Naive B cell (primary cell): ENCODE data around the gene SFTPA1. TPM values are rescaled to one million over a fixed set of nuclear protein-coding genes. Genes with fewer than 3 reads are reported as not detected.
"Not testable (repeated sequence)": the region's sequence is repeated elsewhere in the genome, so short reads cannot be mapped to it uniquely, and the experiment has no call there.

ENCODE experiments used
- ATAC-seq, 2 donors: fragments of 150-1000 bp; cut with Tn5 transposase; 2 replicates each; pipeline ENCODE4 v1.10.0; 2021; ENCODE audit warnings: low read depth in 2 of 2, mild to moderate bottlenecking in 2 of 2, moderate library complexity in 2 of 2
- DNase-seq: peaks from one replicate; pipeline ENCODE4 v3.0.0; 2022
- H3K27ac Mint-ChIP-seq, 6 donors: one replicate each; pipeline ENCODE4 v1.8.0; 2020 to 2022; ENCODE audit warnings: mild to moderate bottlenecking in 6 of 6, mixed read lengths in 6 of 6, moderate library complexity in 5 of 6, inconsistent platforms in 2 of 6
- H3K27me3 Mint-ChIP-seq, 3 donors: one replicate each; pipeline ENCODE4 v1.8.0; 2021 to 2022; ENCODE audit warnings: mixed read lengths in 3 of 3, mild to moderate bottlenecking in 1 of 3
- H3K36me3 Mint-ChIP-seq, 2 donors: one replicate each; pipeline ENCODE4 v1.8.0; 2020 to 2022; ENCODE audit warnings: mixed read lengths in 2 of 2, inconsistent platforms in 1 of 2, mild to moderate bottlenecking in 1 of 2
- H3K4me1 Mint-ChIP-seq, 3 donors: one replicate each; pipeline ENCODE4 v1.8.0; 2020 to 2022; ENCODE audit warnings: mixed read lengths in 3 of 3, inconsistent platforms in 1 of 3, mild to moderate bottlenecking in 1 of 3, moderate library complexity in 1 of 3
- H3K4me3 Mint-ChIP-seq, 8 donors: one replicate each; pipeline ENCODE4 v1.8.0; 2020 to 2022; ENCODE audit warnings: mild to moderate bottlenecking in 8 of 8, mixed read lengths in 8 of 8, moderate library complexity in 8 of 8, inconsistent platforms in 2 of 8
- H3K9me3 Mint-ChIP-seq, 7 donors: one replicate each; pipeline ENCODE4 v1.8.0; 2020 to 2022; ENCODE audit warnings: mixed read lengths in 7 of 7, mild to moderate bottlenecking in 5 of 7, inconsistent platforms in 2 of 7, moderate library complexity in 1 of 7
- polyA plus RNA-seq, 6 donors: library from polyadenylated mRNA; unstranded; fragments of 300-500 nt; fragmentation: Illumina TruSeq; gene quantifications; one replicate each; pipeline ENCODE4 v1.2.3, GENCODE V29; 2021; ENCODE audit warnings: low read depth in 6 of 6

SFTPA1 gene
- polyA plus RNA-seq, 6 donors from 2014 or later = not detected

GRCh38 chr10:79593377-79593776, 17.4 kb upstream of the SFTPA1 start:
- Mint-ChIP-seq H3K4me3 (no peak overlapping the region), H3K9me3 (peaks cover 9 to 29% (median 17%) of the 10 kb centered on the region in 7 donors), H3K27ac (no peak overlapping the region), H3K27me3 (peaks cover 12 to 54% (median 32%) of the 10 kb centered on the region in 3 donors), H3K36me3 (peaks cover 11 to 13% of the 10 kb centered on the region in 2 donors), H3K4me1 (no peaks in the 10 kb centered on the region)
- DNase-seq (no peak), ATAC-seq (no peak)

- peaks cover 9 to 39% (median 21%) of the 10 kb centered on the region in 7 donors for H3K9me3 Mint-ChIP-seq
- not testable (repeated sequence) for DNase-seq, H3K4me1 Mint-ChIP-seq, H3K27ac Mint-ChIP-seq, H3K4me3 Mint-ChIP-seq, ATAC-seq
- H3K27me3 Mint-ChIP-seq = peaks cover 5 to 45% (median 22%) of the 10 kb centered on the region in 3 donors
- H3K36me3 Mint-ChIP-seq = peaks cover 11 to 13% of the 10 kb centered on the region in 2 donors
Measured at GRCh38 chr10:79594565-79594964, 16.2 kb upstream of the SFTPA1 start.

DNA sequence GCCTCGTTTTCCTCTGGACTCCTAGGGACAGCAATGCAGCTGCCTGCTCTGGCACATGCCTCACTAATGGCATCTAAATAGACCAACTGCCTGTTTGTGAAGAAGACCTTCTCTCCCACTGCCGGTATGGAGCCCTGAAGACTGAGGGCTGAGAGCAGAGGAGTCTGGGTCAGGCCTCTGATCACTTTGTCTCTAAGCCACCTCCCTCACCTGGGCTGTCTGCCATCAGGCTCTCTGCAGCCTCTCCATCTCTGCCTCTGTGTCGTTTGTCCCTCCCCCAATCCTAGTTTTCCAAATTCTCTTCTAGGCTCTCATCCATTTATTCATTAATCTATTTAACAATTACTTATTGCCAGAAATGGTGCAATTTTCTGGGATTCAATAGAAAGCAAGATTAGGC, 15.2 kb upstream of the SFTPA1 start:
- peaks cover 11 to 13% of the 10 kb centered on the region in 2 donors for H3K36me3 Mint-ChIP-seq
- H3K9me3 Mint-ChIP-seq = peaks cover 9 to 39% (median 21%) of the 10 kb centered on the region in 7 donors
- ATAC-seq = no peak
- H3K27me3 Mint-ChIP-seq = peaks cover 5 to 36% (median 22%) of the 10 kb centered on the region in 3 donors
- H3K4me1 Mint-ChIP-seq = no peaks in the 10 kb centered on the region
- H3K4me3 Mint-ChIP-seq = no peak overlapping the region
- H3K27ac Mint-ChIP-seq = no peak overlapping the region
- no peak for DNase-seq

GRCh38 chr10:79599644-79600043, 11.1 kb upstream of the SFTPA1 start:
- H3K27me3 Mint-ChIP-seq = peaks cover 5 to 17% (median 15%) of the 10 kb centered on the region in 3 donors
- peaks cover 11 to 13% of the 10 kb centered on the region in 2 donors for H3K36me3 Mint-ChIP-seq
- H3K4me3 Mint-ChIP-seq = not testable (repeated sequence)

GRCh38 chr10:79601939-79602338, 8.8 kb upstream of the SFTPA1 start:
- Mint-ChIP-seq H3K4me1 (peaks cover 0 to 19% (median 4%) of the 10 kb centered on the region in 3 donors), H3K4me3 (no peak overlapping the region), H3K36me3 (peaks cover 7 to 12% of the 10 kb centered on the region in 2 donors), H3K27ac (peak overlapping the region in 1 of 6 donors; percentile 34), H3K9me3 (peaks cover 9 to 36% (median 17%) of the 10 kb centered on the region in 7 donors), H3K27me3 (peaks cover 0 to 5% (median 0%) of the 10 kb centered on the region in 3 donors)
- ATAC-seq (no peak), DNase-seq (no peak)

More at GRCh38 chr10:79599644-79600043, 11.1 kb upstream of the SFTPA1 start:
- H3K9me3 Mint-ChIP-seq = peaks cover 9 to 49% (median 21%) of the 10 kb centered on the region in 7 donors
- not testable (repeated sequence) for ATAC-seq, DNase-seq, H3K27ac Mint-ChIP-seq
- peaks cover 0 to 18% (median 4%) of the 10 kb centered on the region in 3 donors for H3K4me1 Mint-ChIP-seq

DNA sequence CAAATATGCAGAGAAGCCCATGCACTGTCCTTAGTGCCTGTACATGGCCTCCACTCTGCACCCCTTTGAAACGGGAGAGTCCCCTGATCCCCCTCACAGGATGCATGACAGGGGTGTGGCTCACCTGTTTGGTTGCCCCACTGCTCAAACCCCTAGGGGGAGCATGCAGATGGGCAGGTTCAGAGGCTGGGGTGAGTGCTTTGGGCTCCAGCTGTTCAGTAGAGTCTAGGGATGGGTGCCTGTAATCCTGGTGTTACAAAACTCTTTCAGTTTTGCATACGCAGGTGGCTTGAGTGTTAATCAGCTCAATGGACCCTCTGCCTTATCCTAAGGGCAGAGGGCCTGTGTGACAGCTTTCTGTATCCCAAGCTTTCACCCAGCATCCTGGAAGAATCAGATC, 7.8 kb upstream of the SFTPA1 start:
- Mint-ChIP-seq H3K36me3 (peaks cover 0 to 2% of the 10 kb centered on the region in 2 donors), H3K4me1 (peaks cover 0 to 19% (median 4%) of the 10 kb centered on the region in 3 donors), H3K9me3 (peaks cover 0 to 26% (median 7%) of the 10 kb centered on the region in 7 donors), H3K27ac (no peak overlapping the region), H3K4me3 (peak overlapping the region in 1 of 8 donors; percentile 36), H3K27me3 (peaks cover 0 to 6% (median 0%) of the 10 kb centered on the region in 3 donors)
- DNase-seq (no peak), ATAC-seq (no peak)

GRCh38 chr10:79604294-79604693, 6.4 kb upstream of the SFTPA1 start:
- H3K9me3 Mint-ChIP-seq = peaks cover 0 to 12% (median 1%) of the 10 kb centered on the region in 7 donors
- H3K4me1 Mint-ChIP-seq = peaks cover 0 to 19% (median 7%) of the 10 kb centered on the region in 3 donors
- ATAC-seq (no peak), DNase-seq (no peak)
- peaks cover 0 to 15% (median 0%) of the 10 kb centered on the region in 3 donors for H3K27me3 Mint-ChIP-seq
- no peaks in the 10 kb centered on the region for H3K36me3 Mint-ChIP-seq
- H3K27ac Mint-ChIP-seq = no peak overlapping the region
- no peak overlapping the region for H3K4me3 Mint-ChIP-seq

DNA sequence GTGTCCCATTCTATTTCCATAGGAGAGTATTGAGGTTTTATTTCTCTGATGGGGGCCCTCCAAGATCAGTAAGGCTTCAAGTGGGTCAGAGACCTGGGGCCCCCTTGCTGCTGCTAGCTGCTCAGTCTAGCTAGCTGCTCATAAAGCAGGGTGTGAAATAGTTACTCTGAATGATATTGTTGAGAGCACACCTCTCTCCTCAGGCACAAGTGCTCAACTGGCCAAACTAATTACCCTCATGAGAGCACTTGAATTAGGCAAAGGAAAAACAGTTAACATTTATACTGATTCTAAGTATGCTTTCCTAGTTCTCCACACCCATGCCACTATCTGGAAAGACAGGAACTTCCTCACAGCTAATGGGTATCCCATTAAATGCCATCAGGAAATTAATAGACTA, 5.4 kb upstream of the SFTPA1 start:
- Mint-ChIP-seq H3K27ac (no peak overlapping the region), H3K4me3 (no peak overlapping the region), H3K36me3 (no peaks in the 10 kb centered on the region), H3K4me1 (peaks cover 0 to 19% (median 7%) of the 10 kb centered on the region in 3 donors), H3K9me3 (peaks cover 0 to 9% (median 0%) of the 10 kb centered on the region in 7 donors), H3K27me3 (peaks cover 0 to 15% (median 5%) of the 10 kb centered on the region in 3 donors)
- DNase-seq (no peak), ATAC-seq (no peak)

DNA sequence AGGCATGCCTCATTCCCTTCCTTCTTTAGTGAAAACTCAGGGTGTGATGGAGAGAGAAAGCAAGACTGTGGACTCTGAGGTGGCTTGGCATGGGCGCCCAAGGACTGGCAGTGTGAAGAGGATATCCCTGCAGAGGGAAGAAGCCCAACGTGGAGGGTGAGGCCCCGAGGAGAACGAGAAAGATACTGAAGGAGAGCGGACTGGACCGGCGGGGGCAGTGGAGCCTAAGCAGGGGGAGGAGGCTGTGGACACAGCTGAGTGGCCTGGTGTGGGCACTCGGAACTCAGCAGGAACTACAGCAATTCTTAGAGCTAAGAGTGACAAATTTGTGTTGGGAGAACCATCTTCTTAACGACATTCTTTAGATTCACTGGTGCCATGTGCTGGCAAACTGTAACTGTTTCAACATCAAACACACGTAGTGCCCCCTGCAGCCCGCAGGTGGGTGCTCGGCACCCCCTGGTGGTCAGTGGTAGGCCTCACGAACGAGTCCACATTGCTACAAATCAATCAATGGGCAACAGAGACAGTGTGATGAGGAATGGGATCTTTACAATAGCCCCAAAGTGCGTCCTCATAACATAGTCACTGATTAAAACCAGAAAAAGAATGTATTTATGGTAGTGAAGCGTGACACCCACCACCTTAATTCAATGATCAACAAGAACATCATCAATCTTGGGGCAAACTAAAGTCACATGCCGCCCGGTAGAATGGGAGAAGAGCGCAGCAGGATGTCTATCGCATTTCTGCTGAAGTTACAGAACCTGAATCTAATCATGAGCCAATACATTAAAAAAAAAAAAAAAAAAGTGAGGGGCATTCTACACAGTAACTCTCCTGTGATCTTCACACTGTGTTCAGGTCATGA, 2.0 kb upstream of the SFTPA1 start:
- Mint-ChIP-seq H3K9me3 (peaks cover 0 to 5% (median 0%) of the 10 kb centered on the region in 7 donors), H3K27me3 (peaks cover 0 to 15% (median 9%) of the 10 kb centered on the region in 3 donors), H3K27ac (peak overlapping the region in 2 of 6 donors; percentile 11 to 30), H3K4me1 (peaks cover 0 to 8% (median 3%) of the 10 kb centered on the region in 3 donors), H3K36me3 (no peaks in the 10 kb centered on the region), H3K4me3 (peak overlapping the region in 1 of 8 donors; percentile 52)
- ATAC-seq (no peak), DNase-seq (peak; percentile 3)

DNA sequence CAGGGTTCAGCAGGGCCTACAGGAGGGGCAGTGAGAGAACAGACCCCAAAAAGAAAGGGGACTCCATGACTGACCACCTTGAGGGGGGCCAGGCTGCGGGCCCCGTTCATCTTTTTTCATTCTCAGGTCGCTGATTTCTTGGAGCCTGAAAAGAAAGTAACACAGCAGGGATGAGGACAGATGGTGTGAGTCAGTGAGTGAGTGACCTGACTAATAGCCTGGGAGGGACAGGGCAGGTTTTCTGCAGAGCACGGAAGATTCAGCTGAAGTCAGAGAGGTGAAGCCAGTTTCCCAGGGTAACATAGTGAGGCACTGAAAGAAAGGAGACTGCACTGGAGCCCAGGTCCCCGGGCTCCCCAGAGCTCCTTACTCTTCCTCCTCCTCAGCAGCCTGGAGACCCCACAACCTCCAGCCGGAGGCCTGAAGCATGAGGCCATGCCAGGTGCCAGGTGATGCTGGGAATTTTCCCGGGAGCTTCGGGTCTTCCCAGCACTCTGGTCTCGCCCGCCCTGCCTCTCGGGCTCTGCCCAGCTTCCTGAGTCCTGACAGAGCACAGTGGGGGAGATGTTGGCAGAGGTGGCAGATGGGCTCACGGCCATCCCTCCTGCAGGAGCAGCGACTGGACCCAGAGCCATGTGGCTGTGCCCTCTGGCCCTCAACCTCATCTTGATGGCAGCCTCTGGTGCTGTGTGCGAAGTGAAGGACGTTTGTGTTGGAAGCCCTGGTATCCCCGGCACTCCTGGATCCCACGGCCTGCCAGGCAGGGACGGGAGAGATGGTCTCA, 646 bp downstream of the SFTPA1 start:
- H3K27me3 Mint-ChIP-seq = peaks cover 0 to 15% (median 9%) of the 10 kb centered on the region in 3 donors
- H3K27ac Mint-ChIP-seq, H3K4me1 Mint-ChIP-seq, H3K9me3 Mint-ChIP-seq, H3K36me3 Mint-ChIP-seq, ATAC-seq, H3K4me3 Mint-ChIP-seq, DNase-seq: not testable (repeated sequence)

DNA sequence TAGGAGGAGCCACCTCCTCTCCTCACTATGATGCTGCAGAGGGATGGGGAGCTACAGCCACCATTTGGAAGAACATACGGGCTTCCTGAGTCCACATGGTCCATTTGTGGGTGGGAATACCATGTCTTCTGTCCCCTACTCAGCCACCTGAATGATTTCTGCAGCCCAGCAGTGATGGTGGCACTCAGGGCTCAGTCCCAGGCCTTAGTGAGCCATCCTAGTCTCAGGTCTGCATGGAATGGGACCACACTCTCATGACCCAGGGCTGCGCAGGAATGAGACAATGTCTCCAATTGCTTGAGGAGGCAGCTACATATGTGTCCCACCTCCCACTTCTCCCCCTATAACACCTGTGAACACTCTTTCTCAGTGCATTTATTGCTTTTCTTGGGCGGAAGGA, 4.8 kb downstream of the SFTPA1 start:
- H3K36me3 Mint-ChIP-seq = no peaks in the 10 kb centered on the region
- H3K27ac Mint-ChIP-seq = no peak overlapping the region
- no peaks in the 10 kb centered on the region for H3K4me1 Mint-ChIP-seq
- peaks cover 0 to 3% (median 0%) of the 10 kb centered on the region in 7 donors for H3K9me3 Mint-ChIP-seq
- ATAC-seq (no peak), DNase-seq (no peak)
- peaks cover 5 to 20% (median 12%) of the 10 kb centered on the region in 3 donors for H3K27me3 Mint-ChIP-seq
- H3K4me3 Mint-ChIP-seq = no peak overlapping the region

DNA sequence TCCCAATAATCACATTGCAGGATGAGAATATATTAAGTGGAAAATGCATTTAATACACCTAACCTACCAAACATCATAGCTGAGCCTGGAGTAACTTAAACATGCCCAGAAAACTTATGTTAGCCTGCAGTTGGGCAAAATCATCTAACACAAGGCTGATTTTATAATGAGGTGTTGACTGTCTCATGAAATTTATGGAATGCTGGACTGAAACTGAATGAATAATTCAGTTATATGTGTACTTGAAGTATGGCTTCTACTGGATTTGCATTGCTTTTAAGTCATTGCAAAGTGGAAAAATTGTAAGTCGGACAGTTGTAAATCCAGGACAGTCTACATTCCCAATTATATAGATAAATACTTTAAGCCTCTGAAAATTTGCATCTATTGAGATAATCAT, 5.4 kb downstream of the SFTPA1 start:
- no peak overlapping the region for H3K27ac Mint-ChIP-seq
- peaks cover 5 to 20% (median 12%) of the 10 kb centered on the region in 3 donors for H3K27me3 Mint-ChIP-seq
- no peak overlapping the region for H3K4me3 Mint-ChIP-seq
- no peaks in the 10 kb centered on the region for H3K4me1 Mint-ChIP-seq
- H3K36me3 Mint-ChIP-seq = no peaks in the 10 kb centered on the region
- ATAC-seq (no peak), DNase-seq (no peak)
- peaks cover 0 to 3% (median 0%) of the 10 kb centered on the region in 7 donors for H3K9me3 Mint-ChIP-seq

DNA sequence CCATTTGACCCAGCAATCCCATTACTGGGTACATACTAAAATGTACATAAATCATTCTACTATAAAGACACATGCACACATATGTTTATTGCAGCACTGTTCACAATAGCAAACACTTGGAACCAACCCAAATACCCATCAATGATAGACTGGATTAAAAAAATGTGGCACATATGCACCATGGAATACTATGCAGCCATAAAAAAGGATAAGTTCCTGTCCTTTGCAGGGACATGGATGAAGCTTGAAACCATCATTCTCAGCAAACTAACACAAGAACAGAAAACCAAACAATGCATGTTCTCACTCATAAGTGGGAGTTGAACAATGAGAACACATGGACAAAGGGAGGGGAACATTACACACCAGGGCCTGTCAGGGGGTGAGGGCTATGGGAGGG, 12.9 kb downstream of the SFTPA1 start:
- H3K9me3 Mint-ChIP-seq = peaks cover 3 to 35% (median 23%) of the 10 kb centered on the region in 7 donors
- not testable (repeated sequence) for H3K27ac Mint-ChIP-seq, ATAC-seq

More for the DNA sequence above, 12.9 kb downstream of the SFTPA1 start:
- H3K4me1 Mint-ChIP-seq, DNase-seq, H3K36me3 Mint-ChIP-seq, H3K4me3 Mint-ChIP-seq: not testable (repeated sequence)
- peaks cover 11 to 40% (median 13%) of the 10 kb centered on the region in 3 donors for H3K27me3 Mint-ChIP-seq
